Islet precursor cell (in vitro differentiated cells): ENCODE data around the gene PKD2L1.
"Not testable (repeated sequence)": the region's sequence is repeated elsewhere in the genome, so short reads cannot be mapped to it uniquely, and the experiment has no call there.

Experiments
- DNase-seq: peaks from one replicate; pipeline ENCODE4 v3.0.0-alpha.2; 2018

Gene PKD2L1

DNA sequence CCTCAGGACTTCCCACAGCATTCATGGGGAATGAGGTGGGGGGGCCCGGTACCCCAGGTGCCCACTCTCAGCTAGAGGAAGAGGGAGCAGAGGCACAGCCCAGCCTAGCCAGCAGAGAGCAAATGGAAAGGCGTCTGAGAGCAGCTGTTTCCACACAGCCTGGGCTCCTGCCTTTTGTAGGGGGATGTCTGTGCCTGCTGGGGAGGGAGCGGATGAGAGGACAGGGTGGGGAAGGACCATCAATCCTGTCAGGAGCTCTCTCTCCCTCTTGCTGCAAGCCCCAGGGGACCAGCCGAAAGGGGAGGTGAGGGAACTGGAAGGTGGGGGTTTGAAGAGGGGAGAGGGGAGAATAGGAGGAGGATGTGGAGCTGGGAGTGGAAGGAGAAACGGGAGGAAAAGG, at the start of gene PKD2L1:
TSS of gene PKD2L1 (minus strand) at position 150 of the 400 bp plus-strand sequence. CDS start at position 25, 125 bp downstream.
- DNase-seq = no peak

DNA sequence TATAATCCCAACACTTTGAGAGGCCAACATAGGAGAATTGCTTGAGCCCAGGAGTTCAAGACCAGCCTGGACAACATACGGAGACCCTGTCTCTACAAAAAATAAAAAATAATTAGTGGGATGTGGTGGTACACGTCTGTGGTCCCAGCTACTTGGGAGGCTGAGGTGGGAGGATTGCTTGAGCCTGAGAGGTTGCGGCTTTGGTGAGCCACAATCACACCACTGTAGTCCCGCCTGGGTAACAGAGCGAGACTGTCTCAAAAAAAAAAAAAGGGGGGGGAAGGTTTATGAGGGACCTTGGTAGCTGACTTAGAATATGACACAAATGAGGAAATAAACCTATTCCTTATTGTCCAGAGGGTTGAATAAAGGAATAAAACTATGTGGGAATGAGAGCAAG, 47.8 kb upstream of the PKD2L1 start:
- DNase-seq = no peak

DNA sequence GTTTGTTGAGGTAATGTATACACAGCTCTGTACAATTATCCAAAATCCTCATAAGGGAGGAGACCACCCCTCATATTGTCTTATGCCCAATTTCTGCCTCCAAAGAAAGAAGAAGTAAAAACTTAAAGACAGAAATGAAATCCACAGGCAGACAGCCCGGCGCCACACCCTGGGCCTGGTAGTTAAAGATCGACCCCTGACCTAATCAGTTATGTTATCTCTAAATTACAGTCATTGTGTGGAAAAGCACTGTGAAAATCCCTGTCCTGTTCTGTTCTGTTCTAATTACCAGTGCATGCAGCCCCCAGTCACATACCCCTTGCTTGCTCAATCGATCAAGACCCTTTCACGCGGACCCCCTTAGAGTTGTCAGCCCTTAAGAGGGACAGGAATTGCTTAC, 46.6 kb upstream of the PKD2L1 start:
- not testable (repeated sequence) for DNase-seq

DNA sequence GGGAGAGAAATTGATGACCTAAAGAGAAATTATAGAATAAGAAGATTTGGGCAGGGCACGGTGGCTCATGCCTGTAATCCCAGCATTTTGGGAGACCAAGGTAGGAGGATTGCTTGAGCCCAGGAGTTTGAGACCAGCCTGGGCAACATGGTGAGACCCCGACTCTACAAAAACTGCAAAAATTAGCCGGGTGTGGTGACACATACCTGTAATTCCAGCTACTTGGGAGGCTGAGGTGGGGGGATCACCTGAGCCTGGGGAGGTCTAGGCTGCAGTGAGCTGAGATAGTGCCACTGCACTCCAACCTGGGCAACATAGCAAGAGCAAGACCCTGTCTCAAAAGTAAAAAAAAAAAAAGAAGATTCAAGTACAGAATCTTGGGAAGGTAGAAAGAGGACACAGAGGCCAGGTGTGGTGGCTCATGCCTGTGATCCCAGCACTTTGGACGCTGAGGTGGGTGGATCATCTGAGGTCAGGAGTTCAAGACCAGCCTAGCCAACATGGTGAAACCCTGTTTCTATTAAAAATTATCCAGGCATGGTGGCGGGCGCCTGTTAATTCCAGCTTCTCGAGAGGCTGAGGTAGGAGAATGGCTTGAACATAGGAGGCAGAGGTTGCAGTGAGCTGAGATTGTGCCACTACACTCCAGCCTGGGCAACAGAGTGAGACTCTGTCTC, 44.8 kb upstream of the PKD2L1 start:
- not testable (repeated sequence) for DNase-seq

DNA sequence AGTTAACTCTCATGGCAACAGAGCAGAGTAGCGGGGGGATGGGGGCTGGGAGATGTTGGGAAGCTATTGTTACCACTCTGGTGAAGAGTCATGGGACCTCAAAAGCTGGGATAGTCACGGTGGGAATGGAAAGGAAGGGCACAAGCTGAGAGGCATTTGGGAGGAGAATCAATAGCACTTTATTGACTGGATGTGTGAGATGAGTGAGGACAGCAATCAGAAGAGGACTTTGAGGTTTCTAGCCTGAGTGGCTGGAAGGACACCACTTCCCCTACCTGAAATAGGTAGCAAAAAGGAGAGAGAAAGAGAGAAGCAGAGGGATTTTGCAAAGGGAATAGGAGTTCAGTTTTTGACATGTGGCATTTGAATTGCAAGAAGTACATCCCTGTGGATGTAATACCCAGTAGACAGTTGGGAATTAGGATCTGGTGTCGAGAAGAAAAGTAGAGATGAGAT, 44.2 kb upstream of the PKD2L1 start:
- DNase-seq = no peak

DNA sequence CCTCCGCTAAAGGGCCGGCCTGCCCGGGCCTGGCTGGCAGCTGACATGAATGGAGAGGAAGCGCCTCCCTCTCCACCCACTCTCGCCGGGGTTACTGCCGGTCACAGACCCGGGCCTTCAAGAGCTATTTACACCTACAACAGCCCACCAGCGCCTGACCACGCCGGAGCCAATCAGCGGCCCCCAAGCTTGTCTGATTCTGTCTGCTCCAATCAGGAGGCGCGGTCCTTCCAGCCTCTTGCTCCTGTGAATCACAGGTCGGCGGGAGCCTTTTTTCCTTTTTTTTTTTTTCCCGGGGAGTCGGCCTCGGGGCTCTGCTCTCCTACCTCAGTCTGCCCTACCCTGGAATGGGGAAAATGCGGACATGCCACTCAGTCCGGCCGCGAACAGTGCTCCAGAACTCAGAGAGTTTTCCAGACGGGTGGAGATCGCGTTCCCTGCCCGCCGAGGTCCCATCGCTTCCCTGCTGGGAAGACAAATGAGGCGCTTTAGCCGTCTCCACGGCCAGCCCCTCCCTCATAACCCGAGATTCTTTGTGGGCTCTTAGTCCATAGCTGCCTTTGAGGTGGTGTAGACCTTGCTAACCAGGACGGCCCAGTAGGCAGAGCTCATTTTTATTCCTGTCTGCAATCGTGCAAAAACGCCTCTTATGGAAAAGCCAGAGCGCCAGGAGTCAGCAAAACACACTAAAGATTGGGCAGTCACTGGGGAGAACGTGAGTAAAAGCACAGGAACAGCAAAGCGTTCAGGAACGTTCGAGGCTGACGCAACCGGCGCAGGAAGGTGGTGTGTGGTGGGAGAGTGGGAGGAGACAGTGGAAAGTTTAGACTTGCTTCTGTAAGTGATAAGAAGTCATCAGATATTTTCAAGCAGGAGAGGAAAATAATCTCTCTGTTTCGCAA, 43.5 kb upstream of the PKD2L1 start:
- peak; percentile 100 for DNase-seq

DNA sequence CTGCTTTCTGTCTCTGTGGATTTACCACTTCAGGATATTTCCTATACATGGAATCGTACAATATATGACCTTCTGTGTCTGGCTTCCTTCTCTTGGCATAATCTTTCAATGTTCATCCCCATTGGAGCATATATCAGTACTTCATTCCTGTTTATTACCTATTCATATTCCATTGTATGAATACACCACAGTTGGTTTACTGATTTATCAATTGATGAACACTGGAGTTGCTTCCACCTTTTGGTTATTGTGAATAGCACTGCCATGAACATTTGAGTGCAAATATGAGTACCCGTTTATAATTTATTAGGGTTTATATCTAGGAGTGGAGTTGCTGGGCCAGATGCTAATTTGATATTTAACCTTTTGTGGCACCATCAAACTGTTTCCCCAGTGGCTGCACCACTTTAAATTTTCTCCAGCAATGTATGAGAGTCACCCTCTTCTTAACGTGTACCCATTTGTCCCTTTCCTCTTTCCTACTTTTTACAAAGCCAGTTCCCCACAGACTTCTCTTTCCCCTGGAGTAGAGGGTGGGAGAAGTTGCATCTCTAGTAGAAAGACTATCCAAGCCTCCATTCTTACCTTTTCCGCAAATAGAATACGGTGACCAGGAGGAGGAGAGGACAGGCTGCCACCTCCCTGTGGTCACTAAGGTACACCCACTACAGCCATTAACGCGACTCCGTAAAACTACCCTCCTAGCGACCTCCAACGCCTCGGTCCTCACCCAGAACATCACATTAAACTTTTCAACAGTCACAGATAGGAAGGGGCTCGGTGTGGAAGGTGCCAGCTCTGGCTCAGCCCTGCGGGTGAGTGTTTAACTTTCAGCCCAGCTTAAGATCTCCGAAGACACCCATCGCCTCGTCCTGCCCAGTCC, 42.6 kb upstream of the PKD2L1 start:
- no peak for DNase-seq

DNA sequence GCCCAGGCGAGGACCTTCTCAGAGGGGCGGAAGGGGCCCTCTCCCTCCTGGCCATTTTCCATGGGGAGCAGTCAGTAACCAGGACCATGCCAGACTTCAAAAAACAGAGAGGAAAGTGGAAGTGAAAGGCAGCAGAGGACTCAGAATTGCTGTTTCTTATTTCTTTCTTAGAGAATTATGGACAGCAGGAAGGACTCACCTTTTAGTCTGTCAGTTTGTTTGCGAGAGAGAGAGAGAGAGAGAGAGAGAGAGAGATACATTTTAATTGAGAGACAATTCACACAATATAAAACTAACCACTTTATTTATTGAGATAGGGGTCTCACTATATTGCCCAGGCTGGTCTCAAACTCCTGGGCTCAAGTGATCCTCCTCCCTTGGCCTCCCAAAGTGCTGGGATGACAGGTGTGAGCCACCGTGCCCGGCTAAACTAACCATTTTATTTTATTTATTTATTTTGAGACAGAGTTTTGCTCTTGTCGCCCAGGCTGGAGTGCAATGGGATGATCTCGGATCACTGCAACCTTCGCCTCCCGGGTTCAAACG, 41.5 kb upstream of the PKD2L1 start:
- DNase-seq = no peak

DNA sequence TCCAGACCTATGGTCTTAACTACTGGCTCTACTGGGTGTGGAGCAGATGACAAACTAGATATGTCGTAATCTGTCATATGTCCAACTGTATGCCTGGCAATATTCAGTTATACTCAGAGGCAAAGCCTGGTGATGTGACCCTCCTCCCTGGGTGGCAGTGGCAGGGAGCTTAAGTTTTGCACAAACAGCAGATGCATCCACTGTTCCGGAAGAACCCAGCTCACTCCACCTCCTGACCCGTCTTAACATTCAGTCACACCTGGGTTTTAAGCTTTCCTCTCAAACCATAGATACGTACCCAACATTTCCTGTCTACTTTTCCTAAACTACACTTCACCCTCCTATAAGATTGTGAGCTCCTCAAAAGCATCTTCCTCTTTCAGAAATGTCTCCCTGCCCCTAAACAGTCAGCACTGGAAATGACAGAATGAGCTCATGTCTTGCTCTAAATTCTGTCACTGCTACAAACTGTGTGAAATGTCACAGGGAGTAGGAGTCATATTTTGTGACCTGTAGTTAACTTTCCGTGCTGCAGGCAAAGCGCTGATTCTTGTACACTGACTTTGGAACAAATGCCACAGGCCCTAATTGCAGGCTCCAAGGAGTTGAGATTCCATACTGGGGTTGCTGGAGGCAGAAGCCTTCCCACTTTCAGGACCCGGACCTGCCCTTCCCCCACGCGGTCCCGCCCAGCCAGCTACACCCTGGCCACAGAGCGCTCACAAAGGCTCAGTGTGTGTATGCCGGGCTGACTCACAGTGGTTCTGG, 40.9 kb upstream of the PKD2L1 start:
- DNase-seq = peak; percentile 100

DNA sequence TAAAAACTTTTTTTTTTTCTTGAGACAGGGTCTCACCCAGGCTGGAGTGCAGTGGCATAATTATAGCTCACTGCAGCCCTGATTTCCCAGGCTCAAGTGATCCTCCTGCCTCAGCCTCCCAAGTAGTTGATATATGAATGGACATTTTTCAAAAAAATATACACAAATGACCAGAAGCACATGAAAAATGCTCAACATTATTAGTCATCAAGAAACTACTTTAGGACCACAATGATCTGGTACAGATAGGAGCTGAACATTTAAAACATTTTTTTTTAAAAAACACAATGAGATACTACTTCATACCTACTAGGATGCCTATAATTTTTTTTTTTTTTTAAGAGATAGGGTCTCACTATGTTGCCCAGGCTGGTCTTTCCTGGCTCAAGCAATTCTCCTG, 38.7 kb upstream of the PKD2L1 start:
- no peak for DNase-seq

DNA sequence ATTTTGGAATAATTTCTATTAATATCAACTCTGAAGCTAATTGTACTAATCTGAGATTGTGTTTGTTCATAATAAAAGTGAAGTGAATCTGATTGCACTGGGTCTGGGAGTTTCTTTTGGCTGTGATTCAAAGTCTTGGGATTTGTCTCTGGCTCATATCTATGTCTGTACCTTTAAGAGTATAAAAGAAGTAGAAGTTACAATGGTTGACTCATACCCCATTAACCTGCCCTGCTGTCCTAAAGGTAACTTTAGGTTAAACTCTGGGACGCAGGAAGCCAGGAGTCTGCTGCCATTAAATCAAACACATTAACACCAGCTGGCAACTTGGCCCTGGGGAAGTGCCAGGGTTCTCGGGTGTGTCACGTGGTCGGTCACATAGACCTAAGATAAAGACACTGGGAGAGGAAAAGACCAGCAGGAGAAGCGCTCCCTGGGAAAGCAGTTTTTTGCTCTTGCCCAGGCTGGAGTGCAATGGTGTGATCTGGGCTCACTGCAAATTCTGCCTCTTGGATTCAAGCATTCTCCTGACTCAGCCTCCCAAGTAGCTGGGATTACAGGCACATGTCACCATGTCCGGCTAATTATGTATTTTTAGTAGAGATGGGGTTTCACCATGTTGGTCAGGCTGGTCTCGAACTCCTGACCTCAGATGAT, 34.8 kb upstream of the PKD2L1 start:
- peak; percentile 93 for DNase-seq

DNA sequence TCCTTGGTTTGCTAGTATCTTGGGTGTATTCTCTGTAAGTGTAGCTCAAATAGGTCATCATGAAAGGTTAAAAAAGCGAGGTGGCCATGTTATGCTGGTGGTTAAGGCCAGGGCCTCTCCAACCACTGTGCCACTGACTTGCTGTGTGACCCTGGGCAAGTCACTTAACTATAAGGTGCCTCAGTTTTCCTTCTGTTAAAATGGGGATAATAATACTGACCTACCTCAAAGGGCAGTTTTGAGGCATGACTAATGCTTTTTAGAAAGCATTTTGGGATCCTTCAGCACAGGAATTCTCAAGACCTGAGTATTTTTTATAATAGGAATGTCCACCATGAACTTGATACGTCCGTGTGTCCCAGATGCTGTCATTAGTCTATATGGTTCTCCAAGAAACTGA, 34.1 kb upstream of the PKD2L1 start:
- no peak for DNase-seq

DNA sequence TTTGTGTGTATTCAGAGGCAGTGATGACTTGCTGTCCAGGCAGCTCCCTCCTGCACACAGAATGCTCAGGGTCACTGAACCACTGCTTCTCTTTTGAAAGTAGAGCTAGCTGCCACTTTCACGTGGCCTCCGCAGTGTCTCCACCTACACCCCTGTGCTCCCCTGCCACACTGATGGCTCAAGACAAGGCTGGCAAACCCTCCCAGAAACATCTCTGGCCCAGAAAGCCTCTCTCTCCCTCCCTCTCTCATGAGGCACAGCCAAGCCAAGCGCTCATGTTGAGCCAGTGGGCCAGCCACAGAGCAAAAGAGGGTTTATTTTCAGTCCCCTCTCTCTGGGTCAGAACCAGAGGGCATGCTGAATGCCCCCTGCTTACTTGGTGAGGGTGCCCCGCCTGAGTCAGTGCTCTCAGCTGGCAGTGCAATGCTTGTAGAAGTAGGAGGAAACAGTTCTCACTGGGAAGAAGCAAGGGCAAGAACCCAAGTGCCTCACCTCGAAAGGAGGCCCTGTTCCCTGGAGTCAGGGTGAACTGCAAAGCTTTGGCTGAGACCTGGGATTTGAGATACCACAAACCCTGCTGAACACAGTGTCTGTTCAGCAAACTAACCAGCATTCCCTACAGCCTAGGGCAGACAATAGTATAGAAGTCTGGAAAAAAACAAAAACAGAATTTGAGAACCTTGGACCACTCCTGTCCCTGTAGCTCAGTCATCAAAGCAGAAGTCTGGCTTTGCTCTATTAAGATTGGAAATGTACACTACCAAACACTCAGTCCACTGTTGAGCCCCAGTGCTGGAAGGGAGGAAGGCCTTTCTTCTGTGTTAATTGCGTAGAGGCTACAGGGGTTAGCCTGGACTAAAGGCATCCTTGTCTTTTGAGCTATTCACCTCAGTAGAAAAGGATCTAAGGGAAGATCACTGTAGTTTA, 32.8 kb upstream of the PKD2L1 start:
- DNase-seq = no peak

DNA sequence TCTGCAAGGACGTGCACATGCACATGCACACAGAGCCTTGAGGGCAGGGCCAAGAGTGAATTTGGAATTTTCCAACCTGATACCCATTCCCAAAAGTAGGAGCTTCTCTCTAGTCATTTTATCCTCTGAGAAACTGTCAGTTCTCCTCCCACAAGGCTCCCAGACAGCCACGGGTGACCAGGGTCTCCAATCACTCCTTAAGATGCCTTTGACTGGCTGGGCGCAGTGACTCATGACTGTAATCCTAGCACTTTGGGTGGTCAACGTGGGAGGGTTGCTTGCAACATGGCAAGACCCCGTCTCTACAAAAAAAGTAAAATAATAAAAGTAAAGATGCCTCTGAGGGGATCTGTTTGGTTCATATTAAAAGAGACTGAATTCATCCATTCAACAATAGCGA, 30.2 kb upstream of the PKD2L1 start:
- no peak for DNase-seq

DNA sequence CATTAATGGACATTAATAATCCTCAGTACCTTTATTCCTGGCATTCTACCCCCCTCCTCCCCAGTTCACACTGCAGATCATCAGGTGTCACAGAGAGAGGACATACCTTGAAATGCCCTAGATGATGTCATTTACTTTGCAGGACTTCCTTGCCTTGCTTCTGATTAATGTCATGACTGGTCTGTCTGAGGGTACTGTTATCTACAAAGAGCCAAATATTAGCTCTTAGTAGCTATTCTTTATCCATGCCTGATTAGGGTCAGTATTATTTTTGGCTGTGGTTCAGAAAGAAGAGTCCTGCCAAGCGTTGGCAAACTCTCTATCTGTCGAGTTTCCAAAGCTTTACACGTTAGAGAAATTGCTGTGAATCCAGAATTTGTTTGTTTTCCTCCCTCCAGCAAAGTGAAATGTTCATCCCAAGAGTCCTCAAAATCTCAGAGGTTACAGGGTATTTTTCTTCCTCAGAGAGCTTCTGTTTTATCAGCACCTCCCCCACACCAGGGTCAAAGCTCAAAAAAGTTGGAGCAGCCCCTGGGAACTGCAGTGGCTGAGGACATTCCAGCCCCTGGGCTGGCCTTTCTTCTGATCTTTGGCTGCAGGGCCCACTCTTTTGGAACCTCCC, 29.6 kb upstream of the PKD2L1 start:
- no peak for DNase-seq

DNA sequence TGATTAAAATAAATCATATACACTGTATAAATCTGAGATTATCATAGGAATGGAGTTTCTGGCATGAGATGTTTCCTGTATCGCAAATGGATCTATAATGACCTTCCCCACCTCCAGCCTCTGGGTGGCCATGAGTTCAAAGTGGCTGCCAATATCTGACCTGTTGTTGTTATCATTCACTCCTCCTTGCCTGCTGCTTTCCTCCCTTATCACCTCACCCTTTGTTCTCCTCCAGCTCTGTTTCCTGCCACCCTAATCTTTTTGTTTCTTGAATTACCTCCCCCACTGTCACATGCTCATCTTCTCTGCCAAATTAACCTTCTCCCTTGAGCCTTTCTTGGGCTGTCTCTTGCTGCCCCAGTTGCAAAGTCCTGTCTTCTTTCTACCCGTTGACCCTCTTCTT, 29.0 kb upstream of the PKD2L1 start:
- DNase-seq = no peak

DNA sequence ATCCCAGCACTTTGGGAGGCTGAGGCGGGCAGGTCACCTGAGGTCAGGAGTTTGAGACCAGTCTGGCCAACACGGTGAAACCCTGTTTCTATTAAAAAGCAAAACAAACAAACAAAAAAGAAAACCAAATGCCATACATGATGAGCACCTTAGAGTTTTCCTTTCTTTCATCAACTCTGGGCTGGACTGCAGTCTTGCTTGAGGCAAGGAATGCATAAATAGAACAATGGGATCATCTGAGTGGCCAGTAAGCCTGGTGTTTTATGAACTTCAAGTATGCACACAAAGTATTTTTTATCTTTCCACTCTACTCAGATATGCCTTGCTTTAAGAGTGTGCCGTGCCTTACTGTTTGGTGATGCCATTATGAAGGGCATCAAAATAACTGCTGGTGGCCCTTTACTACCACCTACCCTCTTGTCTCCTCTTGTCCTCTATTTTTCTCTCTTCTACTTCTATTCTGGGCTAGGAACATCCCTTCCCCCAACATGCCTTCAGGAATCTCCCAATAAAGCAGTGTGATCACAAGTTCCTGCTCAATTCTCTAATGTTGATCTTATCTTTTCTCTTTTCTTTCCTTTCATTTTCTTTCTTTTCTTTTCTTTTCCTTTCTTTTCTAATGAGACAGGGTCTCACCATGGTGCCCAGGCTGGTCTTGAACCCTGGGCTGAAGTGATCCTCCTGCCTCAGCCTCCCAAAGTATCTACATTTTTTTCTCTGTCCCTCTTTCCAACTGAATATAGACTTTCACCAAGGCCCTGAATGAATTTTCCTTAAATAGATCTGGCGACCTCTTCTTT, 27.2 kb upstream of the PKD2L1 start:
- DNase-seq = no peak

DNA sequence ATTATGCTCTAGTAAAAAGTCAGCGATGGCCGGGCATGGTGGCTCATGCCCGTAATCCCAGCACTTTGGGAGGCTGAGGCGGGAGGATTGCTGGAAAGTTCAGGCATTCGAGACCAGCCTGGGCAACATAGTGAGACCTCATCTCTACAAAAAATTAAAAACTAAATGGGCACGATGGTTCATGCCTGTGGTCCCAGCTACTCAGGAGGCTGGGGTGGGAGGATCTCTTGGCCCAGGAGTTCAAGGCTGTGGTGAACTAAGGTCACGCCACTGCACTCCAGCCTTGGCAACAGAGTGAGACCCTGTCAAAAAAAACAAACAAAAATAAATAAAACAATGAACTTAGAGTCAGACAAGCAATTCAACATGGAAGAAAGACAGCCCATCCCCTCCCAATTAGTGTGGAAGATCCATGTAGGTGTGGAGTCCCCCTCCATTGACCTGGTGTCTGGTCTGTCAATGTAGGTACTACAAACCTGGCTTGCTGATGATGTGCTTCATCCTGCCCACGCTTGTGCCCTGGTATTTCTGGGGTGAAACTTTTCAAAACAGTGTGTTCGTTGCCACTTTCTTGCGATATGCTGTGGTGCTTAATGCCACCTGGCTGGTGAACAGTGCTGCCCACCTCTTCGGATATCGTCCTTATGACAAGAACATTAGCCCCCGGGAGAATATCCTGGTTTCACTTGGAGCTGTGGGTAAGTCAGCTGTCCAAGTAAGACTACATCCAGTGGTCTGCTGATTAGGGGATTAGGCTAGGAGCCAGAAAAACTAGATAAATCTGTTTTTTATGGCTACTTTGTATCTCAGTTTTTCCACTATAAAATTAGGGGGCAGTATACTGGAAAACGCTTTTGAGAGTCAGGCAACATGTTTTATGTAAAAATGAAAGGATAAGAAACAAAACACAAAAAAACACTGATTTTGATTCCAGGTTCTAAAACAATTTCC, 26.3 kb upstream of the PKD2L1 start:
- DNase-seq = no peak
